Measurements from ENCODE around the gene GALC.
"Not testable (repeated sequence)": the region's sequence is repeated elsewhere in the genome, so short reads cannot be mapped to it uniquely, and the experiment has no call there.

GALC gene

DNA sequence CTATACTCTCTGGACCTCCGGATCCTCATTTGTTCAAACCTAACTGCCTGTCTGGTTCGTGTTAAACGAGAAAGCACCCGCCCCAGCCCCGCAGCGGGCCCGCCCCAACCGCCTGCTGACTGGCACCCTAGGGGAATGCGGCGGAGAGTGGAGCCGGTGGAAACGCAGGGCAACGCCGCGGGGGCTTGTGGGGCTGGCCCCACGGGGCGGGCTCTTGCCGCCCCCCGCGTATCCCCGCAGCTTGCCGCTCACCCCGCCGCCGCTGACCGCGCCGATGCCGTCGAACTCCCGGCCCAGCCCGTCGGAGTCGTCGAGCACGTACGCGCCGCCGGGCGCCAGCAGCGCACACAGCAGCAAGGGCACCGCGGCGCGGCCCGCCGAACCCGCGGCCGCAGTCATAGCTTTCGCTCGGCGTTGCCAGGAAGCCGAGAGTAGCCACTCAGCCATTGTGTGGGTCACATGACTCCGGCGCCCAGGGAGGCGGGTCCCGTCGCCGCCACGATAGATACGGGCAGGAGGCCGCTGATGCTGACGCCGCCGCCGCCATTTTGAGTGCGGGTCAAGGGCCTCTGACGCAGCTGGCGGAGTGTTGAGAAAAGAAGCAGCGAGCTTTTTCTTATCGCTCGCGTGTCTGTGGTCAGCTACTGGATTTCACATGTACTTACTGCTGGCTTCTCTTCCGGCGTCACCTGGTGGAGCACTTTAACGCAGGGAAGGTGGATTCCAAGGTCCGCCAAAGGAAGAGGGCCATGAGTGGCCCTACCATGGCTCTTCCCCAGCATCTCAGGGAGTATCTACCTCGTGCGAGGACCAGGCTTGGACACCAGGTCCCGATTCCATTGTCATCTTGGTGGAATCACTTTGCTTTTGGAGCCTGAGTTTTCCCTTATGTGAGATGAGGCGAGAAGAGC is at the start of gene GALC:
GALC (minus strand) TSS at position 465 of the 911 bp plus-strand sequence; CDS start at position 447, 18 bp downstream.
- DNase-seq (ENCODE audit: low read depth in 1 of 2, low spot score in 1 of 2): peak; percentile 85 to 89

DNA sequence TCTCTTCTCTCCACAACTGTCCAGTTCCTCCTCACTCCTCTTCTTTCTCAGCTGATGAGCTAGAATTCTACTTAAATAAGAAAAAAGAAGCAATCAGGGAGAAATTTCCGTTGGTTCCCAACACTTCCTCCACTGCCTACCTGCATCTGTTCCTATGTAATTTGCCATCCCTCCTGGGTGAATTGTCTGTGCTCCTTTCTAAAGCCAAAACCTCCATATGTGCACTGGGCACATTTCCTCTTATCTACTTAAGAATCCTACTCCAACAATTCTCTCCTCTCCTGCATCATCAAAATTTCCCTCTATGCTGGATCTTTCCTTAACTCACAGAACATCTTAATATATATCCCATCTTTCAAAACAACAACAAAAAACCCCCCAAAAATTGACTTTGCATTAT is 47.2 kb upstream of the GALC start:
- DNase-seq (ENCODE audit: low read depth in 1 of 2, low spot score in 1 of 2): no peak

DNA sequence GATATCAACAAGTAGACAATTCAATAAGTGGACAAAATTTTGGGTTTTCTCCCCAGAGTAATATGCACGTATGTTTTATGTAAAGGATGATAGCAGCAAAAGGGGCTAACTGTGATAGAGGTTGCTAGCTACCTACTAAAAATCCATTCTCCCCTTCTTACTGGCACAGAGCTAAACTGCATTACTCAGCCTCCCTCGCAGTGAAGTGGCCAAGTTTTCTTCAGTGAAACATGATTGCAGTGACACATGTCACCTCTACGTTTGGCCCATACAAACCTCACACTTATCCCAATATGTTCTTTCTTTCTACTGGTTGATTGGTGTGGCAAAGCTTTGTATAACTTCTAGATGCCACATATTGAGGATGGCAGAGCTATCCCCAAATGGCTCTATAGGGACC is 46.2 kb upstream of the GALC start:
- no peak for DNase-seq (ENCODE audit: low read depth in 1 of 2, low spot score in 1 of 2)

DNA sequence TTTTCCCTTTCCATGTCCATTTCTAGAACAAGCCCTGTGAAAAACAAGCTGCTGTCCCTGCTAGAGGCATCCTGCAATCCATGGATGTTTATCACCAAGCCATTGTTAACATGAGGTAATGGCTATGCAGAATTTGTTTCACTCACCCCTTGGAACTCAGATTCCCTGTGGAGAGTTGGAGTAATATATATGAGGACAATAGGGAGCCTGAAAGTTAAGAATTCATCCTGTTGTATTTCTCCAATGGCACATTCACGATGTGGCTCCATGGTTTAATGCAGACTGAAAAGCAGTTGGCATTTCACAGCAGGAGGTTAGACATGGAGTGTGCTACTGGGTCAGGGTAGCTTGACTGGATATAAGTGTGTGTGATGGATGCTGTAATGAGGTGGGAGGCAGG is 44.3 kb upstream of the GALC start:
- DNase-seq (ENCODE audit: low read depth in 1 of 2, low spot score in 1 of 2): no peak

DNA sequence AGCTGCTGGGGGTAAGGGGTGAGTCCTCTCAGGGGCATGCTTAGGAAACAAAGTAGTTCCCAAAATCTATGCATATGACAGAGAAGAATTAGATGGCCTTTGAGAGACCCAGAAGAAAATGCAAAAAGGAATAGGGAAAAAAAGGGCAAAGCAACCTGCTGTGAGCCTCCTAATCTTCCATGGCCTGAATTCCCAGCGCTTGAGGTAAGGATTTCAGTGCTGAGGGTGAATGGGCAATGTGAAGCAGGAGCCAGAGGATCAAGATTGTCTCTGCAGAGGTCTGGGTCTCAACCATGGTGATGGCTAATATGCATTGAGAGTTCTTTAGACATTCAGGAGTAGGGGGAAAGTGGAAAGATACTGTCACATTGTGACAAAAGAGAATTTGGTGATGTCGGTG is 43.4 kb upstream of the GALC start:
- no peak for DNase-seq (ENCODE audit: low read depth in 1 of 2, low spot score in 1 of 2)

DNA sequence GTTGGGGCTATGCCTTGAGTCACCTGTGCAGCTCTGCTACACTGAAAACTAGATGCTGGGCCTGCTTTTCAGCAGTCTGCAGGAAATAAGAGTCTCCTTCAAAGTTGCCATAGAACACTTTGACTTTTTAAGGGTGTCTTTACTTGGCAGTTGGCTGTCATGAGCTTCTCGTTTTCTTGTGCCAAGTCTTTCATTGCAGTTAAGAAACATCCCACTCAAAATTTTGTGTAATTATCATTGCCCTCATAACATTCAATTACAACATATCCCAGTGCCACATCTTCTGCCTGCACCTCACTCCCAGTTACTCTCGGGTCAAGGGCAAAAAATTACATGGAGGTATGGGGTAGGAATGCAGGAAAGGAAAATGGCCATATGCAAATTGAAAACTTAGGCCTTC is 41.1 kb upstream of the GALC start:
- DNase-seq (ENCODE audit: low read depth in 1 of 2, low spot score in 1 of 2): no peak

DNA sequence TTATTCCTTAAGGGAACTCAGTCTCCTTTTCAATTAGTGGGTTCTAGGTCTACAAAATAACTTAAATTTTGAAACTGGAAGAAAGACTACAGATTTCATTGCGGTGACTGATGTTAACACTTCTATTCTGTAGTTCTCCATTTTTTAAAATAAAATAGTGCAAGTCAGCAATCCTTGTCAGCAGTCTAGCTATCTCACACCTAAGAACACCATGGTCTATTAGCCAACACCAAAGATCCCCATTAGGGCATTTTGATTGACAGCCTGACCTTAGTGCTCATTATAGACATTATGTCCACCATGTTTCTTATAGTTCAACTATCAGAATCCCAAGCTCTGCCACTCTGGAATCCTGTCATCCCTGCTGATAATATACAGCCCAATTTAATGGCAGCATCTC is 39.4 kb upstream of the GALC start:
- DNase-seq (ENCODE audit: low read depth in 1 of 2, low spot score in 1 of 2): no peak

DNA sequence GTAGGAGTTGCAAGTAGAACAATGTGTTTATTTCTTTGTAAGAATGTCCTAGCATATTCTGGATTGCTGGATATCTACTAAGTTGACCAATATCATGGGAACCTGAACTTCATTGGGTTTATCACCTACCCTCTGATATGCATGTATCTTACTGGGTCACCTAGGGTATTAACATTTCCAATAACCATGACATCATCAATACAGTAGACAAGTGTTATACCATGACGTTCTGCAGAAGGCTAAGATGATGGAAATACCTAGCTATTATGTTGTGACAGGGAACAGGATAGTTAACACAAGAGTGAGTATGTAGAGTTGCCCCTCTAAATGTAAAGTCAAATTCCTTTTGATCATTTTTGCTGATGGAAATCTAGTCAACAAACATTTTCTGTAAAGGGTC is 37.9 kb upstream of the GALC start:
- no peak for DNase-seq (ENCODE audit: low read depth in 1 of 2, low spot score in 1 of 2)

DNA sequence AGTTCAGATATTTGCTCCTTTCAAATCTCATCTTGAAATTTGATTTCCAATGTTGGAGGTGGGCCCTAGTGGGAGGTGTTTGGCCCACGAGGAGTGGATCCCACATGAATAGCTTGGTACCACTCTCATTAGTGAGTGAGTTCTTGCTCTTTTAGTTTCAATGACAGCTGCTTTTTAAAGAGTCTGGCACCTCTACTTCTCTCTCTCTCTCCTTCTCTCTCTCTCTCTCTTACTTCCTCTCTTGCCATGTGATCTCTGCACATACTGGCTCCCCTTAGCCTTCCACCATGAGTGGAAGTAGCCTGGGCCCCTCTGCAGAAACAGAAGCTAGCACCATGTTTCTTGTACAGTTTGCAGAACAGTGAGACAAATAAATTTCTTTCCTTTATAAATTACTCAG is 37.1 kb upstream of the GALC start:
- no peak for DNase-seq (ENCODE audit: low read depth in 1 of 2, low spot score in 1 of 2)

DNA sequence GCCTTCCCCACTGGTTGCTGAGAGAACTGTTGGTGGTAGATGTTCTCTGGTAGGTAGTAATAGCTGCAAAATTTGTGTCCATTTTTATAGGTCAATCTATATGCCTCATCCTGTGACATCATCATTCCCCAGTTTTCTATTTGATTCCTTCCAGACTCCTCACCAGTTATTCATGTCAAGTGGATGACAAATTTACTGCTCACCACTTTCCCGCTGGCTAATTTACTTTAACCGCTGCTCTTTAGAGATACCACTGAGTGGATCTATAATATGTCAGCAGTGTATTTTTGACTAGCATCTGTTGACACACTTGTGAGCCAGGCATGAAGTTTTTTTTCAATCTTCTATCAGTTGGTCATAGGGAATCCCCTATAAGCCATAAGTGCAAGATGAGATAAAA is 36.5 kb upstream of the GALC start:
- no peak for DNase-seq (ENCODE audit: low read depth in 1 of 2, low spot score in 1 of 2)

DNA sequence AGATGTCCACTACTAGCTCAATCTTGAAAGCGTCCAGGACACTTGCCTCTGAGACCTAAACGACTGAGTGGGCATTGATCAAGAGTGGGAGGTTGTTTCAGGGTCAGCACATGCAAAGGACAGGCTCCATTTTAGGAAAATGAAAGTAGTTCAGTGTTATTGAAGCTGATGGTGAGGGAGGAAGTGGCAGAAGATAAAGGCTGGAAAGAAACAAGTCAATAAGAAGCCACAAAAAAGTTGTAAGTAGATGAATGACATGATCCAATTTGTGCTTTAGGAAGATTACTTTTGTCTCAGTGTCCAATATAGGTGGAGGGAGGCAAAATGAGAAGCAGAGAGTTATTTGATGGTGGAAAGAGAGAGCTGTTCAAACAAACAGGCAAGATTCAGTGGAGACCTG is 33.9 kb upstream of the GALC start:
- DNase-seq (ENCODE audit: low read depth in 1 of 2, low spot score in 1 of 2): no peak

DNA sequence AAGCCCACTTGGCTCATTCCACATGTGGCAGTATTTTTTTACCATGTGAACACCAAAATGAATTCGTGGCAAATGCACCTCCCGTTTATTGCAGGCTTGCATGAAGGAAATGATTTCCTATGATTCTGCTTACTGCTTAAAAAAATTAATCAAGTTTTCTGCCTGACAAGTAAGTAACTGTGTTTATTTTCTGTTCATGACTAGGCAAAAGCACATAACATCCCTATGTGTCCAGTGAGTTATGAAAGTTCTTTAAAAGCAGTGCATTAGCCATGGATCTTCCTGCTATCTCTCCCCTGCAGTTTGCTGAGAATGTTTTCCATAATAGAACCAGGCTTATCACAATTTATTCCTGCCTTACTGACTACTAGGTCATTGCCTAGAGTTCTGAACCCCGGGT is 32.3 kb upstream of the GALC start:
- DNase-seq (ENCODE audit: low read depth in 1 of 2, low spot score in 1 of 2): no peak

DNA sequence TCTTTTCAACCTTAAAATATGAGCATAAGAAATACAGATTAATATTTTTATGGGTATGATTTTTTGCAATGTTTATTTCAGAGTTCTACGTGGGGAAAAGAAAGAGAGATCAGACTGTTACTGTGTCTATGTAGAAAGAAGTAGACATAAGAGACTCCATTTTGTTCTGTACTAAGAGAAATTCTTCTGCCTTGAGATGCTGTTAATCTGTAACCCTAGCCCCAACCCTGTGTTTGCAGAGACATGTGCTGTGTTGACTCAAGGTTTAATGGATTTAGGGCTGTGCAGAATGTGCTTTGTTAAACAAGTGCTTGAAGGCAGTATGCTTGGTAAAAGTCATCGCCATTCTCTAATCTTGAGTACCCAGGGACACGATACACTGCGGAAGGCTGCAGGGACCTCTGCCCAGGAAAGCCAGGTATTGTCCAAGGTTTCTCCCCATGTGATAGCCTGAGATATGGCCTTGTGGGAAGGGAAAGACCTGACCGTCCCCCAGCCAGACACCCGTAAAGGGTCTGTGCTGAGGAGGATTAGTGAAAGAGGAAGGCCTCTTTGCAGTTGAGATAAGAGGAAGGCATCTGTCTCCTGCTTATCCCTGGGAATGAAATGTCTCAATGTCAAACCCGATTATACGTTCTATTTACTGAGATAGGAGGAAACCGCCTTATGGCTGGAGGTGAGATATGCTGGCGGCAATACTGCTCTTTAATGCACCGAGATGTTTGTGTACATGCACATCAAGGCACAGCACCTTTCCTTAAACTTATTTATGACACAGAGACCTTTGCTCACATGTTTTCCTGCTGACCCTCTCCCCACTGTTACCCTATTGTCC is 31.5 kb upstream of the GALC start:
- not testable (repeated sequence) for DNase-seq (ENCODE audit: low read depth in 1 of 2, low spot score in 1 of 2)

DNA sequence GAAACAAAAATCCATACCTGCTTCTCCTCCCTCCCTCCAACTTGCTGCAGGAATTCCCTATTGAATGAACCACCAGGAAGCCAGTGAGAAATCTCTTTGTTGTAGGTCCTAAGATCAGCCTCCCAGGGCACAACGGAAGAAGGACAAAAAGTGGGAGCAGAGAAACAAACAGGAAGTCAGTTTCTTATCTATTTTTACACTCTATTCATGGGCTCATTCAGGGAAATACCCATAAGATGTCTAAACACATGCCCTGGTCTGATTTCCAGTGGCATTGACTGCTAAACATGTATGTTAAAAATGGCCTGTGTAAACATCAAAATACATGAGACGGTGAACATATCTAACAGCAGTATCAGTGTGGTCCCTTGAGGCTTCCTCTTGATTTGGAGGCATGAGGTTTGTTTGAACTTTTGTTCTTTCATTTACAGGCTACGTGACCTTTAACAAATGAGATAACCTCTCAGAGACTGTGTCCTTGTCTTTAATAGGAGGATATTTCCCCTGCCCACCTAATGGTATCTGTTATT is 30.7 kb upstream of the GALC start:
- no peak for DNase-seq (ENCODE audit: low read depth in 1 of 2, low spot score in 1 of 2)

DNA sequence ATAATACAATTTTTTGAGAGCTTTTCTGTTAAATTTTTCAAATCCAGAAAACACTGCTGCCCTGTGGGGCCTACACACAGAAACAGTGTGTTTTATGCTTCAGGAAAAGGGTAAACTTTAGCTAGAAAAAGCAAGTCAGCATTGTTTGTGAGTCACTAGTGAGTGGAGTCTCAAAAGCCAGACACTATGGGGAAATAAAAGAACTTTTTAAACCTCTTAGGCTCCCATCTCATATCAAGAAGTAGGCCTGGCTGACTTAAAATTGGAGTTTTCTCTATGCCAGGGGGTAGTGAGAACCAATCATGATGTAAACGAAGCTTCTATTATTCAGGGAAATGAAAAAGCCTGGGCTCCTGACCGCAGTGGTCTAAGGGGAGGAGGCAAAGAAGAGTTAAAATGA is 24.6 kb upstream of the GALC start:
- DNase-seq (ENCODE audit: low read depth in 1 of 2, low spot score in 1 of 2): no peak

DNA sequence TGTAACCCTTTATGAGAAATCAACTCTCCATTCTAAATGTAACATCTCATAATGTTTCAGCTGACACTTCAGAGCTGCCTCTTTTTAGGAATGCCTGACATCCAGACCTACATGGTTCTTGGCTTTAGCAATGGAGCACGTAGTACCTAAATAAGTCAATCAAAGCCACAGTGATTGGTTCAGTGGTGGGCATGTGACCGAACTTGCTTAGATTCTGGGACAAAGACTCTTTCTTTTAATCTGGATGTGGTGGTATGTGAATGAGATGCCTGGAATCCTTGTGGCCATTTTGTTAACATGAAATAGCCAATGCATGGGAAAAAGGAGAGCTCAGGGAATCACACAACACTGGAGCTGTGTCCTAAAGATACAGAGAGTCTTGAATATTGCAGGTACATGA is 23.8 kb upstream of the GALC start:
- DNase-seq (ENCODE audit: low read depth in 1 of 2, low spot score in 1 of 2): no peak

DNA sequence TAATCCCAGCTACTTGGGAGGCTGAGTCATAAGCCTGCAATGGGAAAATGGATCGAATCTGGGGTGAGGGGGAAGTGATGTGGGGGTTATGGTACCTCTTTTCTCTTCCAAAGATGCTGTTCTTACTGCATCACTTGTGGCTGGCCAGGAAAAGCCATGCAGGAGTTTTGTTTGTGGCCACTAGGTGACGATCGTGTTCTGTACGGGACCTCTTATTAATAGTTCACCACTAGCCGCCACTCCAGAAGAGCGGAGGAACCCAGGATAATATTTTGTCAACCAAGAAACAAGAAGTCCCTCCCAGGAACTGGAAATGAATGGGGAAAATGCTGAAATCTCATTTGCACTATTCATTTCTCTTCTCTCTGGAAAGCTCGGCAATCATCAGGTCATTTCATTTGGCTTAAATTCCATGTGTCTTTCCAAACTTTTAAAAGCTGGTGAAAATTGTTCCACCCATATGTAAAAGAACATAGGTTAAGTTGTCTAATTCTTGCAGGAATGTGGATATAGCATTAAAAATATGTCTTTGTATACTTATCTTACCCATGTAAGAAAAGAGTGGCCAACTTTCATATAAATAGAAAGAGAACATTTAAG is 20.9 kb upstream of the GALC start:
- no peak for DNase-seq (ENCODE audit: low read depth in 1 of 2, low spot score in 1 of 2)

DNA sequence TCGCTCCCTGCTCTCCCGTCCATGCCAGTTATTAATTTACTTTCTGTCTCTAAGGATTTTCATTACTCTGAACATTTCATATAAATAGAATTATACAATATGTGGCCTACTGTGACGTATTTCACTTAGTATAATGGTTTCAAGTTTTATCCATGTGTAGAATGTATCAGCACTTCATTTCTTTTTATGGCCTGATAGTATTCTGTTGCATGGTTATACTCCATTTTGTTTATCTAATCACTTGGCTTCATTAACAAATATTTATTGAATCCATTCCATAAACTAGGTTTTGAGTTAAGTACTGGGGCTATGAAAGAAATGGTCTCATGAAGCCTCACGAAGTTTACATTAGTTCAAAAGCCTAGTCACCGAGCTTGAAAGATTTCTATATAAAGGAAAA is 19.5 kb upstream of the GALC start:
- no peak for DNase-seq (ENCODE audit: low read depth in 1 of 2, low spot score in 1 of 2)

DNA sequence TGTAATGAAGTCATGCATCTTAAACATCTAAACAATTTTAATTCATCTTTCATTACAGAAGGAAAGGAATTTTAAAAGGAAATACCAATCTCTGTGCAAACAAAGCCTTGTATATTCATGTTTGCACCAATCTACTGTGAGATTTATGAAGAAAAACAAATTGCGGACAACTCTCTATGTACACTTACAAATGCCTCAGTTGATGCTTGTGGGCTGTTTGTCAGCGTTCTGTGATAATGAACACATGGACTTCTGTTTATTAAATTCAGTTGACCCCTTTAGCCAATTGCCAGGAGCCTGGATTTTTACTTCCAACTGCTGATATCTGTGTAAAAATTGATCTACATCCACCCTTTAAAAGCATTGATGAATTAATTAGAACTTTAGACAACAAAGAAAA is 17.3 kb upstream of the GALC start:
- no peak for DNase-seq (ENCODE audit: low read depth in 1 of 2, low spot score in 1 of 2)

DNA sequence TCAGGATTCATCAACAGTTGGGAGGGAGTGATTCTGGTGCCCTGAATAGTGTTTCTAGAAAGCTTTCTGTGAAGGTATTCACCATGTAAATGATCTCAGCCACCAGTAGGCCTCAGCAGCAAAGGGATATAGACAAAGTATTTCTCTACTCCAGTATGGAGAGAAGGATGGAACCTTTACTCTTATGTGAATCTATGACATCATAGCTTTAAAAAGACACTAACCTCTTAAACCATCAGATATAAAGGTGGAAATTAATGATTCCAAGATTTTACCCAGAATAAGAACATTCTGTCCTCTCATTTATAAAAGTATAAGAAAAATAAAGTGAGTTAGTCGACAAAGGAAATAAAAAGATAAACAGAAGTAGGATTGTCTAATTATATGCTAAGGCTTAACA is 16.5 kb upstream of the GALC start:
- DNase-seq (ENCODE audit: low read depth in 1 of 2, low spot score in 1 of 2): no peak

DNA sequence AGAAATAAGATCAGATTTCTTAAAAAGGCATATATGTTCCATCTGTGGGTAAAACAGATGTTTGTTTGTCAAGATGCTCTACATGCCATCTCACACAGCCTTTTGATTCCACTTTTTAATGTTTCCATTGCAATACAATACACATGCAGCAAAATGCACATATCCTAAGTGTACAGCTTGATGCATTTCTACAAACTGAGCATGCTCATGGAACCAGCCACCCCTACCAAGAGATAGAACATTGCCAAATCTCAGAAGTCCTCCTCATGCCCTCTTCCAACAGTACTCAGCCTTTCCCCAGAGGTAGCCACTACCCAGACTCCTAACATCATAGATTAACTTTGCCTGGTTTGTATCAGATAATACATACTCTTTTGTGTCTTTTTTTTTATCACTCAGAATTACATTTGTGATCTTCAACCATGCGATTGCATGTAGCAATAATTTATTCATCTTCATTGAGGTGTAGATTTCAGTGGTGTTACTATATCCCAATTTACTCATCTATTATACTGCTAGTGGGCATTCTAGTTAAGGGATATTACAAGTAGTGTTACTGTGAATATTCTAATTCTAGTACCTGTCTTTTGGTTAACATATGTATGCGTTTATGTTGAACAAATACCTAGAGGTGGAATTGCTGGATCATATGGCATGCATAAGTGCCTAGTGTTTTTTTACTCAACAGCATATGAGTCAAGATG is 15.2 kb upstream of the GALC start:
- no peak for DNase-seq (ENCODE audit: low read depth in 1 of 2, low spot score in 1 of 2)

Data from activated CD4-positive, alpha-beta T cell treated with anti-CD3 and anti-CD28 coated beads, Interleukin-2, amount 50 U/mL, for 24 hours (primary cell).